Measurements from ENCODE around the gene NHS.

Gene NHS

GRCh38 chrX:17623750-17624149, 248.8 kb downstream of the NHS start:
- no peak for DNase-seq (ENCODE audit: low read depth)

GRCh38 chrX:17627026-17627425, 252.0 kb downstream of the NHS start:
- DNase-seq (ENCODE audit: low read depth): no peak

GRCh38 chrX:17628976-17629375, 254.0 kb downstream of the NHS start:
- DNase-seq (ENCODE audit: low read depth): no peak

GRCh38 chrX:17629519-17629918, 254.5 kb downstream of the NHS start:
- DNase-seq (ENCODE audit: low read depth): no peak

- no peak for DNase-seq (ENCODE audit: low read depth)
Observed at GRCh38 chrX:17631647-17632046, 256.6 kb downstream of the NHS start.

- DNase-seq (ENCODE audit: low read depth): no peak
Observed at GRCh38 chrX:17632942-17633341, 257.9 kb downstream of the NHS start.

- no peak for DNase-seq (ENCODE audit: low read depth)
Observed at GRCh38 chrX:17633546-17633945, 258.5 kb downstream of the NHS start.

- no peak for DNase-seq (ENCODE audit: low read depth)
Observed at GRCh38 chrX:17634542-17635207, 259.7 kb downstream of the NHS start.

- DNase-seq (ENCODE audit: low read depth): no peak
Observed at GRCh38 chrX:17635231-17635630, 260.2 kb downstream of the NHS start.

- DNase-seq (ENCODE audit: low read depth): no peak
Observed at GRCh38 chrX:17637235-17637634, 262.2 kb downstream of the NHS start.

GRCh38 chrX:17638731-17639130, 263.7 kb downstream of the NHS start:
- no peak for DNase-seq (ENCODE audit: low read depth)

GRCh38 chrX:17642891-17643290, 267.9 kb downstream of the NHS start:
- DNase-seq (ENCODE audit: low read depth): no peak

- no peak for DNase-seq (ENCODE audit: low read depth)
Observed at GRCh38 chrX:17643528-17643927, 268.5 kb downstream of the NHS start.

- no peak for DNase-seq (ENCODE audit: low read depth)
Observed at GRCh38 chrX:17644001-17644400, 269.0 kb downstream of the NHS start.

GRCh38 chrX:17654116-17654515, 279.1 kb downstream of the NHS start:
- peak; percentile 19 for DNase-seq (ENCODE audit: low read depth)

GRCh38 chrX:17655211-17656034, 280.4 kb downstream of the NHS start:
- DNase-seq (ENCODE audit: low read depth): no peak

GRCh38 chrX:17656035-17656418, 281.0 kb downstream of the NHS start:
- no peak for DNase-seq (ENCODE audit: low read depth)

GRCh38 chrX:17656556-17656955, 281.6 kb downstream of the NHS start:
- DNase-seq (ENCODE audit: low read depth): no peak

GRCh38 chrX:17662391-17662790, 287.4 kb downstream of the NHS start:
- DNase-seq (ENCODE audit: low read depth): no peak

- no peak for DNase-seq (ENCODE audit: low read depth)
Observed at GRCh38 chrX:17668929-17669328, 293.9 kb downstream of the NHS start.

GRCh38 chrX:17669458-17669857, 294.5 kb downstream of the NHS start:
- DNase-seq (ENCODE audit: low read depth): no peak

- DNase-seq (ENCODE audit: low read depth): no peak
Observed at GRCh38 chrX:17669891-17670290, 294.9 kb downstream of the NHS start.

- DNase-seq (ENCODE audit: low read depth): no peak
Observed at GRCh38 chrX:17670874-17671273, 295.9 kb downstream of the NHS start.

GRCh38 chrX:17674601-17675000, 299.6 kb downstream of the NHS start:
- no peak for DNase-seq (ENCODE audit: low read depth)

Measured in stimulated activated CD8-positive, alpha-beta memory T cell treated with anti-CD3 and anti-CD28 coated beads, Interleukin-12 subunit alpha, Interleukin-12 subunit beta, amount 100 ng/mL, for 4 hours (primary cell).